ENCODE data around the gene CD74.

The CD74 gene

DNA sequence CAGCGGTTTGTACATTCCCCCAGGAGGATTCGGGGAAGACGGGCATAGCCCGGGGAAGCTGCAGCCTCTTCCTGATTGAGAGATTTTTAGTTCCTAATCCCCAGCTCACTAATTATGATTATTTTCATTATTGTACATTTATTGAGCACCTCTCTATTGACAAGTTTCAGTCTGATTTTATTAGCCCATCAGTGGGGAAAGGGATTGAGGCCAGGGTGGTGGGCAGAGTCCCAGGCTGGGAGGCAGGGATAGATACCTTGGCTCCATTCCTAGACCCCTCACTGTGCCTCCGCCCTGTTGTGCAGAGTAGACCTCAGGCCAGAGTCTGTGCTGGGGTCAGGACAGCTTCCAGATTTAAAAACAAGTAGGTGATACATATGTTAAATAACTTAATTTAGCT, 28.0 kb downstream of the CD74 start:
- TF ChIP-seq, protein P1, sequence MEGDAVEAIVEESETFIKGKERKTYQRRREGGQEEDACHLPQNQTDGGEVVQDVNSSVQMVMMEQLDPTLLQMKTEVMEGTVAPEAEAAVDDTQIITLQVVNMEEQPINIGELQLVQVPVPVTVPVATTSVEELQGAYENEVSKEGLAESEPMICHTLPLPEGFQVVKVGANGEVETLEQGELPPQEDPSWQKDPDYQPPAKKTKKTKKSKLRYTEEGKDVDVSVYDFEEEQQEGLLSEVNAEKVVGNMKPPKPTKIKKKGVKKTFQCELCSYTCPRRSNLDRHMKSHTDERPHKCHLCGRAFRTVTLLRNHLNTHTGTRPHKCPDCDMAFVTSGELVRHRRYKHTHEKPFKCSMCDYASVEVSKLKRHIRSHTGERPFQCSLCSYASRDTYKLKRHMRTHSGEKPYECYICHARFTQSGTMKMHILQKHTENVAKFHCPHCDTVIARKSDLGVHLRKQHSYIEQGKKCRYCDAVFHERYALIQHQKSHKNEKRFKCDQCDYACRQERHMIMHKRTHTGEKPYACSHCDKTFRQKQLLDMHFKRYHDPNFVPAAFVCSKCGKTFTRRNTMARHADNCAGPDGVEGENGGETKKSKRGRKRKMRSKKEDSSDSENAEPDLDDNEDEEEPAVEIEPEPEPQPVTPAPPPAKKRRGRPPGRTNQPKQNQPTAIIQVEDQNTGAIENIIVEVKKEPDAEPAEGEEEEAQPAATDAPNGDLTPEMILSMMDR (IDR thresholded peaks at IDR 0.05; ENCODE audit: low read depth, low read length, missing control alignments): no peak
- in situ Hi-C loops (cut with HindIII; ENCODE audit: low sequenced_read_pairs): loop anchor here (5.0 kb wide), 1 partner anchor 38 kb away; no protein-coding TSS in a partner anchor
- H3K4me3 ChIP-seq (ENCODE audit: low read depth, low read length): no peak overlapping the region
- no peak for DNase-seq (ENCODE audit: low read depth)

DNA sequence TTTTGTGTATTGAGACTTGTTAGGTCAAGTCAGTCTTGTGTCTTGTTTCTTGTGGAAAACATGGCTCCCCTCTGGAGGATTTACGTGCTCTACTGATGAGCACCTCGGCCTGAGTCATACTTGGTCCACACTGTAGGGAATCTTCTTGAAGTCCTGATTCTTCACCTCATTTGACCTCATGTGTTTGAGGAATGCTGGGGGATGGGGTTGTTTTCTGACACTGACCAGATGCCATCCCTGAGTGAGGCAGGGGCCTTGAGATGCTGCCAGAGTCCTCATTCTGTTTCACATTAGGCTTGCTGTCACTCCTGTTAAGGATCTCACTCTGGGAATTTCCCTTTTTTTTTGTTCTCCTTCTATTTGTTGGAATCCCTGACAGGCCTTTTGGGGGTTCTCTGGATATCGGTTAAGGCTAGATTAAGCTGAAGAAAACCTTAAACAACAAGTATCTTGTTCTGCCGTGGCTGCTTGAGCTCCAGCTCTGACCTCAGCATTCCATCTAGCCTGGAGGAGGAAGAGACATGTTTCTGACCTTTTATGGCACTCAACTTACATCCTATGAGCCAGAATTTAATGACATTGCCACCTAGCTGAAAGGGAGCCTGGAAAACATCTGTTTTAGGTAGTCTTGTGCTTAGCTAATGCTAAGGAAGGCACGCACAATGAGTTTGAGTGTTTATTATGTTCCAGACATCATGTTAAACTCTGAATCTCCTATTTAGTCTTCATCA, 34.6 kb downstream of the CD74 start:
- DNase-seq (ENCODE audit: low read depth): peak; percentile 64

GRCh38 chr5:150376799-150377771, 35.6 kb downstream of the CD74 start:
- H3K4me3 ChIP-seq (ENCODE audit: low read depth, low read length): no peak overlapping the region
- in situ Hi-C loops (cut with HindIII; ENCODE audit: low sequenced_read_pairs): no loop called here
- TF ChIP-seq, protein P1 (IDR thresholded peaks at IDR 0.05; ENCODE audit: low read depth, low read length, missing control alignments): no peak
- peak; percentile 35 for DNase-seq (ENCODE audit: low read depth)

More for the DNA sequence above, 34.6 kb downstream of the CD74 start:
- TF ChIP-seq, protein P1 (IDR thresholded peaks at IDR 0.05; ENCODE audit: low read depth, low read length, missing control alignments): no peak
- in situ Hi-C loops (cut with HindIII; ENCODE audit: low sequenced_read_pairs): no loop called here
- H3K4me3 ChIP-seq (ENCODE audit: low read depth, low read length): no peak overlapping the region

DNA sequence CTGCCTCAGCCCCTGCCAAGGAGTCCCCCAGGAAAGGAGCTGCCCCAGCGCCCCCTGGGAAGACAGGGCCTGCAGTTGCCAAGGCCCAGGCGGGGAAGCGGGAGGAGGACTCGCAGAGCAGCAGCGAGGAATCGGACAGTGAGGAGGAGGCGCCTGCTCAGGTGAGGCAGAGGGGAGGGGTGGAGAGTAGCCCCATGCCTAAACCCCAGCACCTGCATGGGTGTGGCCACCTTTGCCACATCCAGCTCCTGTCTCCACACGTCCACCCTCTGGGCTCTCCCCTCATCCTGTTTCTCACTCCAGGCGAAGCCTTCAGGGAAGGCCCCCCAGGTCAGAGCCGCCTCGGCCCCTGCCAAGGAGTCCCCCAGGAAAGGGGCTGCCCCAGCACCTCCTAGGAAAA, 38.1 kb downstream of the CD74 start:
- no peak overlapping the region for H3K4me3 ChIP-seq (ENCODE audit: low read depth, low read length)
- in situ Hi-C loops (cut with HindIII; ENCODE audit: low sequenced_read_pairs): no loop called here
- TF ChIP-seq, protein P1 (IDR thresholded peaks at IDR 0.05; ENCODE audit: low read depth, low read length, missing control alignments): no peak
- no peak for DNase-seq (ENCODE audit: low read depth)

GRCh38 chr5:150372639-150373038, 40.1 kb downstream of the CD74 start:
- H3K4me3 ChIP-seq (ENCODE audit: low read depth, low read length): no peak overlapping the region
- in situ Hi-C loops (cut with HindIII; ENCODE audit: low sequenced_read_pairs): no loop called here
- no peak for DNase-seq (ENCODE audit: low read depth)
- TF ChIP-seq, protein P1 (IDR thresholded peaks at IDR 0.05; ENCODE audit: low read depth, low read length, missing control alignments): no peak

DNA sequence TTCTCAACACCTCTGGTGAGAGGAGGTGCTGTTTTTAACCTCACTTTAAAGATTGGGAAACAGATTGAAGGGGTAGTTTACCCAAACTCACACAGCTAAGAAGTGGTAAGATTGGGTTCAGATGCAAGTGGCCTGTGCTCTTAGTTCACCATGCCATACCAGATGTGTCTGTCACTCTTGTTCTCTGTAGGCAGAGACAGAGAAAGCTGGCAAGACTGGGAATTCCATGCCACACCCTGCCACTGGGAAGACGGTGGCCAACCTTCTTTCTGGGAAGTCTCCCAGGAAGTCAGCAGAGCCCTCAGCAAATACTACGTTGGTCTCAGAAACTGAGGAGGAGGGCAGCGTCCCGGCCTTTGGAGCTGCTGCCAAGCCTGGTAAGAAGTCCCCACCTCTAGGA, 44.2 kb downstream of the CD74 start:
- no peak overlapping the region for H3K4me3 ChIP-seq (ENCODE audit: low read depth, low read length)
- no peak for DNase-seq (ENCODE audit: low read depth)
- TF ChIP-seq, protein P1 (IDR thresholded peaks at IDR 0.05; ENCODE audit: low read depth, low read length, missing control alignments): no peak
- in situ Hi-C loops (cut with HindIII; ENCODE audit: low sequenced_read_pairs): no loop called here
